Keratinocyte (primary cell): ENCODE measurements around the gene GFOD1. TPM values are rescaled to one million over a fixed set of nuclear protein-coding genes. Genes with fewer than 3 reads are reported as not detected.

Experiments used
- DNase-seq: peaks from one replicate; pipeline ENCODE4 v3.0.0-alpha.2; 2011; ENCODE audit warnings: low read depth, missing footprints, low spot score
- FAIRE-seq: peaks from 2 replicates; lab custom pipeline; 2011; peaks lifted over from hg19 to GRCh38; lab: Jason Lieb, UNC
- H2AFZ ChIP-seq: 2 replicates; pipeline ENCODE4 v1.6.0; 2012; ENCODE audit warnings: low read length, control low read depth, inconsistent platforms; ENCODE audit not compliant: control insufficient read depth
- H3K27ac ChIP-seq: 2 replicates; pipeline ENCODE4 v1.5.1; 2011; ENCODE audit warnings: low read length; ENCODE audit not compliant: control insufficient read depth, insufficient read depth
- H3K27me3 ChIP-seq: 3 replicates; pipeline ENCODE4 v1.6.0; 2011; ENCODE audit warnings: low read length; ENCODE audit not compliant: control insufficient read depth, insufficient read depth; ENCODE audit errors: extremely low read depth
- H3K36me3 ChIP-seq, 2 experiments: 2 replicates in 1 of 2; 3 replicates in 1 of 2; pipeline ENCODE4 v1.5.1; 2011; ENCODE audit warnings: low read length in 2 of 2, mild to moderate bottlenecking in 1 of 2; ENCODE audit not compliant: control insufficient read depth in 2 of 2, insufficient read depth in 2 of 2; ENCODE audit errors: extremely low read depth in 1 of 2
- H3K4me1 ChIP-seq: 3 replicates; pipeline ENCODE4 v1.5.1; 2011; ENCODE audit warnings: low read length; ENCODE audit not compliant: control insufficient read depth, insufficient read depth; ENCODE audit errors: extremely low read depth
- H3K4me2 ChIP-seq: 3 replicates; pipeline ENCODE4 v1.6.0; 2011; ENCODE audit warnings: low read depth, low read length; ENCODE audit not compliant: control insufficient read depth, insufficient read depth; ENCODE audit errors: extremely low read depth
- H3K4me3 ChIP-seq, 3 experiments: fragments of 200-600 bp in 1 of 3; sonication (generic) in 1 of 3; 2 replicates in 2 of 3; 3 replicates in 1 of 3; pipeline ENCODE4 v1.5.1; 2011 to 2016; ENCODE audit warnings: low read length in 3 of 3, mild to moderate bottlenecking in 3 of 3, control low read depth in 2 of 3, inconsistent platforms in 1 of 3, low read depth in 1 of 3, mixed read lengths in 1 of 3, mixed run types in 1 of 3, moderate library complexity in 1 of 3; ENCODE audit not compliant: control insufficient read depth in 2 of 3, insufficient read depth in 2 of 3; ENCODE audit errors: extremely low read depth in 1 of 3
- H3K79me2 ChIP-seq: 2 replicates; pipeline ENCODE4 v1.6.0; 2012; ENCODE audit warnings: low read length; ENCODE audit not compliant: control insufficient read depth, insufficient read depth
- H3K9ac ChIP-seq: 3 replicates; pipeline ENCODE4 v1.6.0; 2011; ENCODE audit warnings: low read length; ENCODE audit not compliant: control insufficient read depth, insufficient read depth; ENCODE audit errors: extremely low read depth
- H3K9me1 ChIP-seq: 3 replicates; pipeline ENCODE4 v1.6.0; 2011; ENCODE audit warnings: low read length; ENCODE audit not compliant: control insufficient read depth, insufficient read depth; ENCODE audit errors: extremely low read depth
- H3K9me3 ChIP-seq: 2 replicates; pipeline ENCODE4 v1.5.1; 2012; ENCODE audit warnings: low read depth, low read length; ENCODE audit not compliant: control insufficient read depth
- H4K20me1 ChIP-seq: 3 replicates; pipeline ENCODE4 v1.6.0; 2011; ENCODE audit warnings: low read length; ENCODE audit not compliant: control insufficient read depth, insufficient read depth; ENCODE audit errors: extremely low read depth
- CTCF ChIP-seq, 3 experiments: IDR thresholded peaks in 1 of 3; conservative IDR thresholded peaks in 1 of 3; optimal IDR thresholded peaks in 1 of 3; 2 replicates in 2 of 3; 3 replicates in 1 of 3; pipeline versions ENCODE3 to v1.5.1; 2011; ENCODE audit warnings: low read length in 3 of 3, mild to moderate bottlenecking in 3 of 3, moderate library complexity in 2 of 3, control low read depth in 1 of 3, inconsistent platforms in 1 of 3; ENCODE audit not compliant: insufficient read depth in 2 of 3; ENCODE audit errors: extremely low read depth in 1 of 3
- EZH2 ChIP-seq: IDR thresholded peaks from one replicate; pipeline ENCODE4 v1.6.1; 2012; ENCODE audit warnings: inconsistent platforms, mild to moderate bottlenecking, low read length, moderate library complexity
- dilution Hi-C: fragments of 300-500 bp; cut with MboI; formaldehyde crosslinking; loops from one replicate; pipeline ENCODE4 v1.7.0; 2020; ENCODE audit warnings: low sequenced_read_pairs; ENCODE audit not compliant: extremely low pct_ligation_motif_present
- polyA plus RNA-seq, 5 experiments: library from polyadenylated mRNA; depleted of rRNA in 3 of 5; stranded (reverse) in 3 of 5; stranded (forward) in 1 of 5; unstranded in 1 of 5; fragments of >200 nt; gene quantifications; 1 replicate in 1 of 5; 2 replicates in 3 of 5; 3 replicates in 1 of 5; pipeline versions ENCODE4 v1.2.1 to v1.2.3, GENCODE V29; 2011 to 2012; ENCODE audit warnings: missing spikeins in 2 of 5, low read depth in 1 of 5, low replicate concordance in 1 of 5

GFOD1 gene
- polyA plus RNA-seq, 1 donor (not counting 4 experiments of a cell fraction or from before 2014, with no cell fraction given) = 7.2 TPM

GRCh38 chr6:13358511-13358910, 128.9 kb downstream of the GFOD1 start:
- no peaks in the 10 kb centered on the region for H3K79me2 ChIP-seq
- H3K4me2 ChIP-seq = no peak overlapping the region
- dilution Hi-C loops = no loop called here
- peaks cover 3 to 7% of the 10 kb centered on the region in 2 experiments for H3K36me3 ChIP-seq
- FAIRE-seq (no peak), DNase-seq (no peak)
- no peaks in the 10 kb centered on the region for H4K20me1 ChIP-seq
- H3K4me1 ChIP-seq = peaks cover 55% of the 10 kb centered on the region
- no peak overlapping the region for H3K27ac ChIP-seq
- no peaks in the 10 kb centered on the region for H3K27me3 ChIP-seq
- no peak for TF ChIP-seq EZH2
- no peak for TF ChIP-seq CTCF (optimal IDR thresholded peaks at IDR 0.05 in 1 of 3, IDR thresholded peaks at IDR 0.05 in 1 of 3, conservative IDR thresholded peaks at IDR 0.05 in 1 of 3; ENCODE audit: extremely low read depth in 1 of 3, insufficient read depth in 2 of 3, low read length in 3 of 3)
- no peak overlapping the region for H3K9ac ChIP-seq
- H3K9me3 ChIP-seq = no peaks in the 10 kb centered on the region
- no peak overlapping the region for H2AFZ ChIP-seq
- no peaks in the 10 kb centered on the region for H3K9me1 ChIP-seq
- H3K4me3 ChIP-seq = no peak overlapping the region

DNA sequence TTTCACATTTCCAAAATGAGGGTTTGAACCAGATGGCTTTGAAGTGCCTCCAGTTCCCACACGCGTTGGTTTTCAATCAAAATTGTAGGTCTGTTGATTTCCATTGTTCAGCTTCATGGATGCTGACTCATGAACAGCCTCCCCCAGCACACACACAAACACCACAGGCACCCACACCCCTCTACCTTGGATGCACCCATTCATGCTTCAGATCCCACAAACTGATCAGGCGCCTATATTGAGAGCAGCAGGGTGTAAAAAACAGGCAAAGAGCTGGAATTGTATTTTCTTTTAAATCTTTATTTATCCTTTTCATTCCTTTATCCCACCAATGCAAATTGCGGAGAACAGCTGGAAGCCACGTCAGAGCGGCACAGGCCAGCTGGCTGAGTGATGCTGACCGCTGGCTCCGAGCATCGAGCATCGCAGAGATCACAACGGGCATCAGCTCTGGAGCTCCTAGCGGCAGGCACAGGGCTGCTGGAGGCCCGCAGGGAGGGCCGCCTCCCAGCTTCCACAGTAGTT, 129.8 kb downstream of the GFOD1 start:
- FAIRE-seq (no peak), DNase-seq (no peak)
- H4K20me1 ChIP-seq = no peaks in the 10 kb centered on the region
- dilution Hi-C loops = no loop called here
- peak overlapping the region; percentile 94 for H3K27ac ChIP-seq
- H3K9ac ChIP-seq = no peak overlapping the region
- H3K4me1 ChIP-seq = peaks cover 55% of the 10 kb centered on the region
- H3K79me2 ChIP-seq = no peaks in the 10 kb centered on the region
- H3K27me3 ChIP-seq = no peaks in the 10 kb centered on the region
- TF ChIP-seq CTCF (optimal IDR thresholded peaks at IDR 0.05 in 1 of 3, IDR thresholded peaks at IDR 0.05 in 1 of 3, conservative IDR thresholded peaks at IDR 0.05 in 1 of 3; ENCODE audit: extremely low read depth in 1 of 3, insufficient read depth in 2 of 3, low read length in 3 of 3) (no peak), EZH2 (no peak)
- H3K4me3 ChIP-seq = no peak overlapping the region
- H3K9me3 ChIP-seq = no peaks in the 10 kb centered on the region
- H2AFZ ChIP-seq = no peak overlapping the region
- H3K9me1 ChIP-seq = no peaks in the 10 kb centered on the region
- no peak overlapping the region for H3K4me2 ChIP-seq
- H3K36me3 ChIP-seq = peaks cover 0 to 2% of the 10 kb centered on the region in 2 experiments
